ENCODE results near the gene CHD1L. TPM values are rescaled to one million over a fixed set of nuclear protein-coding genes. Genes with fewer than 3 reads are reported as not detected.

CHD1L gene
- total and polyA plus RNA-seq, 3 donors from 2014 or later, result 29.7 to 50.9 (median 43.9) TPM

GRCh38 chr1:147211577-147211976 is 30.9 kb upstream of the CHD1L start:
- TF ChIP-seq CTCF (IDR thresholded peaks at IDR 0.05), result no peak
- TF ChIP-seq POLR2A (IDR thresholded peaks at IDR 0.05), result no peak
- no peak for DNase-seq
- Histone ChIP-seq H3K27ac (no peak overlapping the region), H3K4me3 (no peak overlapping the region), H3K36me3 (ENCODE audit: low read depth, missing control alignments) (no peaks in the 10 kb centered on the region), H3K27me3 (no peaks in the 10 kb centered on the region), H3K4me1 (no peaks in the 10 kb centered on the region), H3K9me3 (no peaks in the 10 kb centered on the region)
- intact Hi-C loops (cut with DNase I; ENCODE audit: low total_unique reads), result no loop called here
- 58 to 81% methylated on average over 2 of the region's 2 CpGs for WGBS, 2 donors

- Histone ChIP-seq H3K36me3 (ENCODE audit: low read depth, missing control alignments) (no peaks in the 10 kb centered on the region), H3K4me3 (no peak overlapping the region), H3K27ac (no peak overlapping the region), H3K4me1 (no peaks in the 10 kb centered on the region), H3K27me3 (no peaks in the 10 kb centered on the region), H3K9me3 (no peaks in the 10 kb centered on the region)
- DNase-seq, result no peak
- intact Hi-C loops (cut with DNase I; ENCODE audit: low total_unique reads), result no loop called here
- TF ChIP-seq POLR2A (IDR thresholded peaks at IDR 0.05) (no peak), CTCF (IDR thresholded peaks at IDR 0.05) (no peak)
Measured at GRCh38 chr1:147213271-147213670, 29.2 kb upstream of the CHD1L start.

- WGBS, 2 donors, result 76 to 81% methylated on average over 7 of the region's 7 CpGs
- no peaks in the 10 kb centered on the region for H3K27me3 ChIP-seq
- TF ChIP-seq CTCF (IDR thresholded peaks at IDR 0.05), result no peak
- no peak for TF ChIP-seq POLR2A (IDR thresholded peaks at IDR 0.05)
- H3K36me3 ChIP-seq (ENCODE audit: low read depth, missing control alignments), result no peaks in the 10 kb centered on the region
- H3K27ac ChIP-seq, result no peak overlapping the region
- no peak for DNase-seq
- H3K4me1 ChIP-seq, result no peaks in the 10 kb centered on the region
- no peaks in the 10 kb centered on the region for H3K9me3 ChIP-seq
- H3K4me3 ChIP-seq, result no peak overlapping the region
- intact Hi-C loops (cut with DNase I; ENCODE audit: low total_unique reads), result no loop called here
Measured at GRCh38 chr1:147214325-147214724, 28.2 kb upstream of the CHD1L start.

GRCh38 chr1:147214842-147215539 is 27.5 kb upstream of the CHD1L start:
- no peak overlapping the region for H3K27ac ChIP-seq
- H3K4me1 ChIP-seq, result no peaks in the 10 kb centered on the region
- H3K27me3 ChIP-seq, result no peaks in the 10 kb centered on the region
- DNase-seq, result no peak
- no peak overlapping the region for H3K4me3 ChIP-seq
- intact Hi-C loops (cut with DNase I; ENCODE audit: low total_unique reads), result no loop called here
- H3K36me3 ChIP-seq (ENCODE audit: low read depth, missing control alignments), result no peaks in the 10 kb centered on the region
- H3K9me3 ChIP-seq, result no peaks in the 10 kb centered on the region
- TF ChIP-seq POLR2A (IDR thresholded peaks at IDR 0.05) (no peak), CTCF (IDR thresholded peaks at IDR 0.05) (no peak)

DNA sequence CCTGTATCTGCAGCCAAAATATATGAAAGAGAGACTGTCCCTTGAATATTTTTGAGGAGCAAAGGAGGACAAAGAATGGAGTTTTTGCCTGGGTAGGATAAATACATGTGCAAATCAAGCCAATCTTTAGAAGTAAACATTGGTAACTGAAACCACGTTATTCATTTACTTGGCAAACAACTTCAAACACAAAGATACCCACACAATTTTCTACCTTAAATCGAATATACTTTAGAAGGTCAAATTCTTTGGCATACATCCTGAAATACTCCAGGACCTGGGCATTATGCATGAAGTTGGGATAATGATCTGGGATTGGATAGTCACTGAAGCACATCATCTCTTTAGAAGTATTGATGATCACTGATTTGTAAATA is 27.0 kb upstream of the CHD1L start:
- no peaks in the 10 kb centered on the region for H3K36me3 ChIP-seq (ENCODE audit: low read depth, missing control alignments)

More for the DNA sequence above, 27.0 kb upstream of the CHD1L start:
- Histone ChIP-seq H3K27me3 (no peaks in the 10 kb centered on the region), H3K4me3 (no peak overlapping the region), H3K27ac (no peak overlapping the region), H3K9me3 (no peaks in the 10 kb centered on the region), H3K4me1 (no peaks in the 10 kb centered on the region)
- no peak for DNase-seq
- TF ChIP-seq POLR2A (IDR thresholded peaks at IDR 0.05), result no peak
- TF ChIP-seq CTCF (IDR thresholded peaks at IDR 0.05), result no peak
- intact Hi-C loops (cut with DNase I; ENCODE audit: low total_unique reads), result no loop called here
- 24 to 39% methylated on average over 2 of the region's 2 CpGs for WGBS, 2 donors
